NK-92 treated with Interleukin-12 subunit alpha and Interleukin-12 subunit beta, amount 100 ng/mL, for 24 hours (cell line): ENCODE data around the gene HMGCS1.
"Not testable (repeated sequence)": the region's sequence is repeated elsewhere in the genome, so short reads cannot be mapped to it uniquely, and the experiment has no call there.

Experiments
- DNase-seq: peaks from one replicate; lab custom pipeline; 2025; lab: John Stamatoyannopoulos, UW

Gene HMGCS1

DNA sequence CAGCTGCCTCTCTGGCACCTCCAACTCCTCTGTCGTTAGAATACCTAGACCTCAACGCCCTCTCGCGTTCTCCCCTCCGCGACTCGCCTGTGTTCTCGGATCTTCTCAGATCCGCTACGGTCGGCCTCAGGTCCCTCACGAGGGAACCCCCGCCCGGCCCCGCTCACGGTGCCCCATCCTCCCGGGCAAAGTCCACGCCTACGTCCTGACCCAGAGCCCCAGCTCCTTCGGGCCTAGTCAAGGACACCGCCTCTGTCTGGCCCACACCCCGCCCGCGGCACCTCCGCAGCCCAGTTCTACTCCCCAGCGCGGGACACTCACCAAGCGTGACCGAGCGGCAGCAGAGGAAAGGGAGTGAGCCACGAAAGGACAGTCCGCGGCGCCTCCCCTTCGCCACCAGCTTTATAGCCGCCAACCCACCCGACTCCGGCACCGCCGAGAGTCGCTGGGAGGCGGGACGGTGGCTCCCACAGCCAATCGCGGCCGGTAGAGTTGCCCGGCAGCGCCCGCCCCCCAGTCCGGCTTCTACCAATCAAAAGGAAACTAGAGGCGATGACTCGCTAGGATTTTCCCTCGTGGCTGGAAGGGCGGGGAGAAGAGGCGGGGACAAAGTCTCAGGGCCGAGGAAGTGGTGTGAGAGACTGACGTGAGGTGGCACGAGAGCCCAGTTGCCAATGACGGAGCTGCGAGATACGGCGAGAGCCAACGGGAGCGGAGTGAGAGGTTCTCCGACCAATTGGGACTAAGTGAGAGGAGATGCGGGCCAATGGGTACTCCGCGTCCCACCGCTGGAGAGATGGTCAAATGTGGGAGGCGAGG, at the start of gene HMGCS1:
Gene HMGCS1 (minus strand): TSS at position 378 of the 819 bp plus-strand sequence. CDS start 14,447 bp downstream, outside the sequence.
- peak; percentile 98 for DNase-seq

DNA sequence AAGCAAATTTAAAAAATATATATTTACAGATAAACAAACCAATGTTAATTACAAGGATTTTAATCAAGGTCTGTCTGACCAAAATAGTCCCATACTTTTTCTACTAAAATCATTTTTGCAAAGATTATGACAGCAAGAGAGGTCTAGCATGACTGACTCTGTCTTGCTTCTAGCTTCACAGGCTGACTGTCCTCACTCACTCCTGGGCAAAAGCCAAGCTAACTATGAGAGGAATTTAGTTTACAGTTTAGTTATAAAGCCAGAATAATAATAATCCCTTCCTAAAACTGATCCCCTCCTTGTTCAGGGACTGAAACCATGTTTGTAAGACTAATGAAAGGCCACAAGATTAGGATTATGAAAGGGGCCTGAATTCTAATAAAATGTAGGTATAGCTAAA, 45.5 kb upstream of the HMGCS1 start:
- no peak for DNase-seq

DNA sequence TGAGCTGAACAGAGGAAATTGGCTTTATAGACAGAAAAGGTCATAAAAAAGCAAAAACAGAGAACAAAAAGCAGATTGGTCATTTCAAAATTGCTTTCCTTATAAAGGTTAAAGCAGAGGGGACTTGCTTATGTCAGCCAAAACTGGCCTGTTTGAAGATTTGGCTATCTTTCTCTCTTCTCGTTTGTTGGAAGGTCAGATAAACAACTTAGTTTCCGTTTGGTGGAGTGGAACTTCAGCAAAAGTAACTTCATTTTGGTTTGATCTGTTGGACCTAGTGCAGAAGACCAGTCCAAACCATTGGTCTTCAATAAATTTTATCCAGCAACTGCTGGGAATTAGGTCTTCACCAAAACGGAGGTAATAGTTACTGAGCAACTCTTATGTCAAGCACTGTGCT, 45.1 kb upstream of the HMGCS1 start:
- no peak for DNase-seq

DNA sequence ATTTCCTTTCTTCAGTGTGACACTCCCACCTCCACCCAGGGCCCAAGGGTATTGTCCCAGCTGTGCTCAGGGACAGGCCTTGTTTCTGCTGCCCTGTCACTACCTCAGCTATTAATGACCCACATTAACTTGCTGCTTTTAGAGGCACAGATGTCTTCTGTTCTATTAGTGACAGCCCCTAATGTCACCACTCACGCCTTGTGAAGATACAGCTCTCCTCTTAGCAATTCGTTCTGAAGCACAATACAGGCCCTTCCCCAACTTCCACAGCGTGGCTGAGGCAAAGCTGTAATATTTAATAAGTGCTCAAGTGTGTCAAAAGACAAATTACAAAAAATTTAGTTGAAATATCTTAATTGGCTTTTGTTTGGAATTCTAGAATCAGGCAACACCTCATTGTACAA, 44.7 kb upstream of the HMGCS1 start:
- no peak for DNase-seq

DNA sequence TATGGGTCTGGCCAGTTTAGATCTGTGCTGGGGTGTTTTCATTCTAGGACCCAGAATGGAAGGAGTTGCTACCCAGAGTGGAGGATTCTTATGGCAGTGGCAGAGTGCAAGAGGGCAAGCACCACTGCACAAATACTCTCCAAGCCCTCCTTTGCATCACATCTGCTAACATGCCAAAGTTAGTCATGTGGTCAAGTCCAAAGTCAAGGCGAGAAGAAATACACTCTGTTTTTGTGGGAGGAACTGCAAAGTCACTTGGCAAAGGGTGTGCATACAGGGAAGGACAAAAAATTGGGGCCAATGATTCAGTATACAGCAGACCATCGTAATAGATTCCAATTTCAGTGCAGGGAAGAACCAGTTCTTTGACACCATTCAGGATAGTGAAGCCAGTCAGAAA, 43.9 kb upstream of the HMGCS1 start:
- no peak for DNase-seq

DNA sequence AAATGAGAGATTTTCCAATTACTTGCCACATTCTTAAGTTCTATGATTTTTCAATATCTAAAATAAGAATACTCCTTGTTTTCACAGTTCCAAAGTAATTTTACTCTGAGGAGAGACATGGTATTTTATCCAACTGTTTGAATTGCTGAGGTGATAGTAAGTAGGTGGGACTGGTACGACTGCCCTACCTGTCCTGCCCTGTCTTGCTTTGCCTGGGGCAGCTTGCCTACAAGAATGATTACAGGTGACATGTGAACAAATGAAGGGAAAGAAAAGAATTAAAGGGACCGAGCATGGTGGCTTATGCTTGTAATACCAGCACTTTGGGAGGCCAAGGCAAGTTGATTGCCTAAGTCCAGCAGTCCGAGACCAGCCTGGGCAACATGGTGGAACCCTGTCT, 41.6 kb upstream of the HMGCS1 start:
- no peak for DNase-seq

DNA sequence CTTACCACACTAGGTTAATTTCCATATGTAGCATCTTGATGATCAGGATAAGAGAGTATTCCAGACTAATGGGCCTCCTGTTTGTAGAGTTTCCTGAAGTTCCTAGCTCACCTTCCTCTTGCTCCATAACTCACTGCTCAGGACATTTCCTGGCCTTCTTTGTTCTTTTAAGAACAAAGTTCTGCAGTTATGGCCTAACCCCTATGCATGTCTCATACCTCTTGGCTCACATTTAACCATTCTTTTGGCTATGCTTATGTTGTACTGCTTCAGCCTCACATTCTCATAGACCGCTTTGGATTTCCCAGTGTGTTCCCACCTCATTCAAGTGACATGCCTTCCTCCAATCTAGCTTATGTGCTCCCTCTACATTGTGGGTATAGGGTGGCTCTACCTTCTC, 40.5 kb upstream of the HMGCS1 start:
- DNase-seq = no peak

DNA sequence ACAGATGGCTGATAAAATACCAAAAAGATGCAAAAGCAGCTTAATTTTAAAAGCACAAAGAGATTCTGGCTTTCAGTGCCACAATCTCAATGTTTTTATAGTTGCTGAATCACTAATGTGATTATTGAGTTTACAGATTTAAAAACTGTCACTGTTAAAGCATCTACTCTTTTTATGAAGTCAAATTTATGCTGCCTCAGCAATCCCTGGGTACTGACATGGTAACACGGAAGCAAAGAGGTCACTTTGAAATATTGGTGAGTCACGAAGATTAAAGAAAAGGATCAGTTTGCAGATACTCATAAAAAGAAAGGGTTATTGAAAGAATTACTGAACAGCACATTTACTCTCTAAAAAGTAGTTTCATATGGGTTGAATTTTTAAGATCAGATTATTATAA, 39.7 kb upstream of the HMGCS1 start:
- DNase-seq = no peak

DNA sequence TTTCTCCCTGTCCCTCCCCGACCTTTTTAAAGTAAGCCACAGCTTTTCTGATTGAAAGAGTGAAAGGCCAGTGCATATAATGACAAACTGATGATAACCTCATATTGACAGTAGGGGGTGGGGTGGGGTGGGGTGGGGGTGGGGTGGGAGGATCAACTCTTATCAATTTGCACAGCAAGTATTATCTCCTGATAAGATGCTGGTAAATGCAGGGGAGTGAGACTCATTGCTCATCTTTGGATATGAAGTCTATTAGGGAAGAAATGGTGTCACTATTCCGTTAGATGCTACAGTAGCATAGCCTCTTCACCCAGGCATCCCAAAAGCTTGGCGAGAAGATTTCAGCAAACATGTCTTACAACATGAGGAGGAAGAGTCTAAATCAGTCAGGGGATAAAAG, 38.9 kb upstream of the HMGCS1 start:
- no peak for DNase-seq

DNA sequence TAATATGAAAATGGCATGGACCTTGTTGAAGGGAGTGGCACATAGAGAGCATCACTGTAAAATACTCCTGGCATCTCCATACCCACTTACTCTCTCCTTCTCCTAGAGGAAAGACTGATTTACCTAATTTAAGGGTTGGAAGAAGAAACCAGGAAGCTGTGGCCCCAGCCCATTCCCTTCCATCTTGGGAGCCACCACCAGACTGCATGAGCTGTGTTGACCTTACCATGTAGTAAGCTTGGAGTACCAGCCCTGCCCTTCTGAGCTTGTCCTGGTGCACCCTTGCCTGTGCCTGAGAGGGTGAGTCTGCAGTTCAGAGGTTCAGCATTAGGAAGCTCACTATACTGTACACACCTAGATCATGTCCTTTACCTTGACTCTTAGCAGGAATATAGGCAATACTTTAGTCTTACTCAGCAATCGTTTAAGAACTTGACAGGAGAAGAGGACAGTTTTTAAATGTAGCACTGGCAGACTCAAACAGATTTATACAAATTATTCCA, 35.7 kb upstream of the HMGCS1 start:
- DNase-seq = no peak

DNA sequence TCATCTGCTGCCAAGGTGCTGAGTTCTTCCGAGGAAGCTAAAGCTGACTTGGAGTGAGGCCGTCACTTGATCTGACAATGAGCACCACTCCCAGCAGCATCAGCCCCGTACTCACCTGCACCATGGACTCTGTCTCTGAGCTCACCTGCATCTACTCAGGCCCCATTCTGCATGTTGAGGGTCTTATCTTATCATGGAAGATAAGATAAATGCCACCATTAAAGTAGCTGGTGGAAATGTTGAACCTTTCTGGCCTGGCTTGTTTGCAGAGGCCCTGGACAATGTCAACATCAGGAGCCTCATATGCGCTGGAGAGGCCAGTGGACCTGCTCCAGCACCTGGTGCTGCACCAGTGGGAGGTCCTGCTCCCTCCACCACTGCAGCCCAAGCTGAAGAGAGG, 35.0 kb upstream of the HMGCS1 start:
- no peak for DNase-seq

DNA sequence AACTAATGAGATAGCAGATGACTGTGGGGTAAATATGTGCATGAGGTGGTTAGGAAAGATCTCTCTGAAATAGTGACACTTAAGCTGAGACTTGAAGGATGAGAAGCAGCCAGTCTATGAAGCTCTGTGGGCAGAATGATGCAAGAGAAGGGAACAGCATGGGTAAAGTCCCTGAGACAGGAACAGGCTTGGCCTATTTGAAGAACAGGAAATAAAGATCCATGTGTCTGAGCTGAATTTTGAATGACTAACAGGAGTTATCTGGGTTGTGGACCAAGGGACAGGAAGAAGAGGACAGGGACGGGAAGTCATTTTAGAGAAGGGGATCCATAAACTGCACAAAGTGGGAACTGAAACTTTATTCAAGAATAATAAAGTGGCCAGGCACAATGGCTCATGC, 25.6 kb upstream of the HMGCS1 start:
- no peak for DNase-seq

DNA sequence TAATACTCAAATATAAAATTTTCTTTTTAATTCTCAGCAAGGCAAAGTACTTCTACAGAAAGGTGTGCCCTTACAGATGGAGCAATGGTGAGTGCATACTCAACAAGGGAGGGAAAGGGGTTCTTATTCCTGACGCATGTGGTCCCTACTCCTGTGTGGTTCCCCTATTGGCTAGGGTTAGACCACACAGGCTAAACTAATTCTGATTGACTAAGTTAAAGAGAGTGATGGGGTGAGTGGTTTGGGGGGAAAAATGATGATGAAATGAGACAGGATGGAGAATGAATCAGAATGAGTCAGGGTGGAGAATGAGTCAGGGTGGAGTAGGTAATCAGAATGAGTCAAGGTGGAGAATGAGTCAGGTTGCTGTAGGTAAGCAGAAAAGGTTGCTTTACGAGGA, 22.9 kb upstream of the HMGCS1 start:
- no peak for DNase-seq

DNA sequence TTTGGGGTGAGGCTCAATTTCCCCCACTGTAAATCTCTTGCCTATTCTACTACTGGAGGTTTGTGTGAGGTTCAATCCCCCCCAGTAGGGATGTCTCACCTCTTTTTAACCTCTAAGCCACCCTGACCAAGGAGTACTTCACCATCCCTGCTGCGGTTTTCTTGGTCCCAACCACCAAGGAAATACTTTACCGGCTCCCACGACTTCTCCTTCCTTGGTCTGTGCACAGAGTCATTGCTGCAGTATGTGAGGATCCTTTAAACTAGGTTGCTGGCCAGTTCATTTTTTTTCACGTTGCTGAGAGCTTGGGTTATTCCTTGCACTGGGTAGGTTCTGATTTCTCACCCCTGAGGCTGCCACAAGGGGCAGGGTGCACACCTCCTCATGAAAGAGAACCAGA, 22.5 kb upstream of the HMGCS1 start:
- DNase-seq = no peak

DNA sequence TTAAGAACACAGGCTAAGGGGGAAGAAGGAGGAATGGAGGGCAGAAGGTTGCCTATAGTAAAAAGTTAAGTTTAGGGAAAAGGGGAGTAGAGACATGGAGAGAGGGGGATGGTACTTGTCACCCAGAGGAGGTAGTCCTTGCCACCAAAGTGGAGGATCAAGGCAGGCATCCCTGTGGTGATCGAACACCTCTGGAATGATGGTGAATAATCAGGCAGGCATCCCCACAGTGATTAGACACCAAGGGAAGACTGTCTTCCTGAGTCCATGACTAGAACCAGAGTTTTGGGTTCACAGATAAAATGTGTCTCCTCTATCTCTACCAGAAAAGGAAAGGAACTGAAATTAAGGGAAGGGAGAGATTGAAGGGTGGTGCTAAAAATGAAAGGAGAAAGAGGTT, 19.2 kb upstream of the HMGCS1 start:
- no peak for DNase-seq

DNA sequence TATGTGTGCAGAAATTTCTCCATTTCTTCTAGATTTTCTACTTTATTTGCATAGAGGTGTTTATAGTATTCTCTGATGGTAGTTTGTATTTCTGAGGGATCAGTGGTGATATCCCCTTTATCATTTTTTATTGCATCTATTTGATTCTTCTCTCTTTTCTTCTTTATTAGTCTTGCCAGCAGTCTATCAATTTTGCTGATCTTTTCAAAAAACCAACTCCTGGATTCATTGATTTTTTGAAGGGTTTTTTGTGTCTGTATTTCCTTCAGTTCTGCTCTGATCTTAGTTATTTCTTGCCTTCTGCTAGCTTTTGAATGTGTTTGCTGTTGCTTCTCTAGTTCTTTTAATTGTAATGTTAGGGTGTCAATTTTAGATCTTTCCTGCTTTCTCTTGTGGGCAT, 12.4 kb upstream of the HMGCS1 start:
- not testable (repeated sequence) for DNase-seq

DNA sequence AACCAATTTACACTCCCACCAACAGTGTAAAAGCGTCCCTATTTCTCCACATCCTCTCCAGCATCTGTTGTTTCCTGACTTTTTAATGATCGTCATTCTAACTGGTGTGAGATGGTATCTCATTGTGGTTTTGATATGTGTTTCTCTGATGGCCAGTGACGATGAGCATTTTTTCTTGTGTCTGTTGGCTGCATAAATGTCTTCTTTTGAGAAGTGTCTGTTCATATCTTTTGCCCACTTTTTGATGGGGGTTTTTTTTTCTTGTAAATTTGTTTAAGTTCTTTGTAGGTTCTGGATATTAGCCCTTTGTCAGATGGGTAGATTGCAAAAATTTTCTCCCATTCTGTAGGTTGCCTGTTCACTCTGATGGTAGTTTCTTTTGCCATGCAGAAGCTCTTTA, 10.3 kb upstream of the HMGCS1 start:
- DNase-seq = not testable (repeated sequence)

DNA sequence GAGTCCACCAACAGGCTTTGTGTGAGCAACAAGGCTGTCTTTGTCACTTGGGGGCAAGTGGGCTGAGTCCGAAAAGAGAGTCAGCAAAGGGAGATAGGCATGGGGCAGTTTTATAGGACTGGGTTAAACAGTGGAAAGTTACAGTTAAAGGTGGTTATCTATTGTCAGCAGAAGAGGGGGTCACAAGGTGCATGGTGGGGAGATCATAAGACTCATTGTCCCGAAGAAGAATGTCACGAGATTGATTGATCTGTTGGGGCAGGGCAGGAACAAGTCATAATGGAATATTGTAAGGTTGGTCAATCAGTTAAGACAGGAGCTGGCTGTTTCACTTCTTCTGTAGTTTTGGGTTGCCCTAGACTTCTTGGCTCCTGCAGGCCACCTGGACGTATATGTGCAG, 7.6 kb upstream of the HMGCS1 start:
- no peak for DNase-seq

DNA sequence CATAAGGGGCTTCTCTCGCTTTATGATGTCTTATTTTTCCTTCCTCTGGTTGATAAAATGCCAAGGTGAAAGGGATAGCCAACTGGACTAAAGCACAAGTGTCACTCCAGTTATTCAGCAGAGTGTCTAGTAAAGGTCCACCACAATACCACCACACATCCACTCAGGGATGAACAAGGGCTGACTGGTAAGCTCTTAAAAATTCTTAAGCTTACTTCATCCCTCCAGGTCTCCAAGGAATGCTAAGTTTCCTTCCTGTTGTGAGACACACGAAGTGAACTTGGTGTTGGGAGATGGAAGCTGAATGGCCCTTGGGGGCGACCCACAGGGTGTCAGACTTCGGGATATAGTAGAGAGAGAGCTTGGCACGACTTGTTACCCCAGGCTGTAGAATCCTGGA, 3.2 kb upstream of the HMGCS1 start:
- no peak for DNase-seq

DNA sequence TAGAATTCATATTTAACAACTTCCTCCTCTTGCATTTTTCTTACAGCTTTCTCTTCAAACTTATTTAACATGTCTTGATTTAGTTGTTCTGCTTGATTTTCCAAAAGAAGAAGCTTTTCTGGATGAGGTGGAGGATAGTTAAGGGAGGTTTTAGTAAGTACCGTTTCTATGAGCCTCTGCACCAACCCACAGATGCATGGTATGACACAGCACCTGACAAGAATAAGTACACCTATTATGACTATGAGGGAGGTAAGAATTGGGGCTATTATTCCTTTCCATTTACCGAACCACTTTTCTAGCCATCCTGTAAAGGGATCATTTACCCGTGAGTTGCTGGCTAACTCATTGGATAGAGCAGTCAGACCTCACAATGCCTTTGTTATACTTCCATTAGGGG, 2.5 kb upstream of the HMGCS1 start:
- no peak for DNase-seq

DNA sequence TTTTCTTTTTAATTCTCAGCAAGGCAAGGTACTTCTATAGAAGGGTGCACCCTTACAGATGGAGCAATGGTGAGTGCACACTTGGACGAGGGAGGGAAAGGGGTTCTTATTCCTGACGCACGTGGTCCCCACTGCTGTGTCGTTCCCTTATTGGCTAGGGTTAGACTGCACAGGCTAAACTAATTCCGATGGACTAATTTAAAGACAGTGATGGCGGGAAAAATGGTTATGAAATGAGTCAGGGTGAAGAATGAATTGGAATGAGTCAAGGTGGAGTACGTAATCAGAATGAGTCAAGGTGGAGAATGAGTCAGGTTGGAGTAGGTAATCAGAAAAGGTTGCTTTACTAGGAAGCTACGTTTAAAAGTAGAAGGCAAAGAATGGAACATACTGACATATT, 2.1 kb upstream of the HMGCS1 start:
- DNase-seq = no peak

DNA sequence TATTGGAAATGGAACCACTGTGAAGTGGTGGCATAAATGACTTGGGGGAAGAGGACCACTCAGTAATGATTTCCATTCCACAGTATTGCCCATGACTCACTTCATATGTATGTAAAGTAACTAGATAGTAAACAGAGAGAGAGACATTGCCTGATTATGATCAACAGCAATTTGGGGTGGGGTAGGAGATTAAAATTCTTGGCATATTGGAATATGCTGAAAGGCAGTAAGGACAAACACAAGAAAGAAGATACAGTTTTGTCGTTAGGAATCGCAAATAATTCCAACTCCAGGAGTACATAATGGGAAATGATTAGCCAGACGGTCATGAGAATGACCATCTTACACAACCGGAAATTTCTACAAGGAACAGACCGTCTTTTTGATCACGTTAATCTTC, 1.5 kb upstream of the HMGCS1 start:
- DNase-seq = no peak

DNA sequence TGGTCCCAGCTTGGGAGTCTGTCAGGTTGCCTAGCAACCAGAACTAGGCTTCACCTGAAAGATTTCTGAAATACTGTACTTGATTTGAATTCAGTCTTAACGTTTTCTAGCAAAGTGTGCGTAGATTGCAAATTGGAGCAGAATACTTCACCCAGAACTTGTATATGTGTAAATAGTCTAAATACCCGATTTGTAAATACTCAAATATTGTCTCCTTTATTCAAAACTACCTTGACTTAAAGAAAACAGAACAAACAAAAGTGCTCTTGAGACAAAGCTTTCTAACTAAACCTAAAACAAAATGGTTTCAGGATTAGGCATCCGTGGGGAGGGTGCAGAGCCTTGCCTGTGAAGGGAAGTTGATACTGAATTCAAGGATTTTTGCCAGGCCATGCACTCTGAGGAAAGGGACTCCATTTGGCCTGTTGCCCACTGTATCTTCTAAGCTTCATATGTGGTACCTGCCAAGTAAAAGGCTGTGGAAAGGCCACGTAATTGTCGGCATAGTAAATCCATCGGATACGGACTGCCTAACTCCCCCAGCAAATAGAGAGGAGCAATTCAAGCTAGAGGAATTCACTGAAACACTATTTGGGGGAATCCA, 744 bp upstream of the HMGCS1 start:
- no peak for DNase-seq

DNA sequence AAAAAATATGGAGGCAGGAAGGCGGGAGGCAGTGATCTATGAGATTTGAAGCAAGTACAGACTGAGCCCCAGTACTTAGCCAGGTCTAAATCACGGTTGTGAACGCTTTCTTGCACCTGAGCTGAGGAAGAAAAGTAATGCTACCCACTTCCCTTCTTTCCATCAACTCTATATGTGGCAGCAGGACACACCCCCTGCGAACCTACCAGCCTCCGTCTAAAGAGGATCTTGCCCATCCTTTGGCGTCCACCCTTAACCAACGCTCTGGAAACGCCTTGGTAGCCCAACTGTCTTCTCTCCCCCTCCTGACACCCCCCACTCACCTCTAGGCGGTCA, 545 bp downstream of the HMGCS1 start:
- no peak for DNase-seq
